Common myeloid progenitor, CD34-positive (primary cell): ENCODE data around the gene TMEM37.

Experiments
- CTCF ChIA-PET: fragments of 350-600 bp; sonication (Branson Sonifier 250); formaldehyde crosslinking; loops from one replicate; lab custom pipeline; 2021; ENCODE audit warnings: antibody characterized with exemption; lab: Charles Lee
- POLR2A ChIA-PET: fragments of 350-600 bp; sonication (Branson Sonifier 250); formaldehyde crosslinking; loops from one replicate; lab custom pipeline; 2021; ENCODE audit warnings: antibody characterized with exemption; lab: Charles Lee
- DNase-seq, 3 donors: peaks; one replicate each; pipeline versions ENCODE4 v3.0.0 to v3.0.0-alpha.2; 2013
- H3K27ac ChIP-seq, 2 experiments: 1 replicate in 1 of 2; 2 replicates in 1 of 2; pipeline ENCODE4 v1.7.0; 2013; ENCODE audit warnings: inconsistent platforms in 2 of 2, low read length in 2 of 2, mild to moderate bottlenecking in 2 of 2, low read depth in 1 of 2, moderate library complexity in 1 of 2; ENCODE audit not compliant: severe bottlenecking in 2 of 2, insufficient read depth in 1 of 2, poor library complexity in 1 of 2
- H3K27me3 ChIP-seq, 5 experiments: replicated peaks in 2 of 5; 1 replicate in 3 of 5; 2 replicates in 2 of 5; pipeline versions ENCODE4 v1.6.1 to v1.7.0; 2013; ENCODE audit warnings: low read length in 4 of 5, mild to moderate bottlenecking in 2 of 5, moderate library complexity in 2 of 5, inconsistent platforms in 1 of 5; ENCODE audit not compliant: insufficient read depth in 5 of 5, control insufficient read depth in 4 of 5
- H3K36me3 ChIP-seq, 4 experiments: 1 replicate in 2 of 4; 2 replicates in 2 of 4; pipeline versions ENCODE4 v1.6.1 to v1.7.0; 2013; ENCODE audit warnings: low read length in 3 of 4, control low read depth in 1 of 4, mild to moderate bottlenecking in 1 of 4; ENCODE audit not compliant: control insufficient read depth in 4 of 4, insufficient read depth in 4 of 4
- H3K4me1 ChIP-seq, 4 experiments: 1 replicate in 3 of 4; 2 replicates in 1 of 4; pipeline versions ENCODE4 v1.6.1 to v1.7.1; 2013; ENCODE audit warnings: low read length in 3 of 4, mild to moderate bottlenecking in 3 of 4, control low read depth in 1 of 4, inconsistent platforms in 1 of 4, moderate library complexity in 1 of 4; ENCODE audit not compliant: control insufficient read depth in 4 of 4, insufficient read depth in 4 of 4; ENCODE audit errors: control extremely low read depth in 1 of 4
- H3K4me3 ChIP-seq, 7 experiments: 1 replicate in 4 of 7; 2 replicates in 3 of 7; pipeline versions ENCODE4 v1.5.1 to v1.7.0; 2013; ENCODE audit warnings: mild to moderate bottlenecking in 7 of 7, low read length in 6 of 7, moderate library complexity in 6 of 7, inconsistent platforms in 2 of 7, low read depth in 2 of 7, control low read depth in 1 of 7; ENCODE audit not compliant: insufficient read depth in 4 of 7, control insufficient read depth in 1 of 7; ENCODE audit errors: extremely low read depth in 1 of 7
- H3K9me3 ChIP-seq, 5 experiments: 1 replicate in 4 of 5; 2 replicates in 1 of 5; pipeline versions ENCODE4 v1.6.1 to v1.7.1; 2013; ENCODE audit warnings: low read length in 4 of 5, mild to moderate bottlenecking in 2 of 5, inconsistent platforms in 1 of 5, low read depth in 1 of 5, moderate library complexity in 1 of 5; ENCODE audit not compliant: control insufficient read depth in 4 of 5, insufficient read depth in 2 of 5; ENCODE audit errors: control extremely low read depth in 1 of 5
- WGBS: methylation state at CpG from one replicate; pipeline ENCODE4 v1.1.5; 2013; ENCODE audit not compliant: insufficient coverage; 5-methylcytosine and 5-hydroxymethylcytosine counted together

TMEM37 gene

GRCh38 chr2:119474371-119475224, 42.9 kb downstream of the TMEM37 start:
- no peaks in the 10 kb centered on the region for H3K36me3 ChIP-seq
- ChIA-PET CTCF (interaction anchor here (1.0 to 3.0 kb wide), 5 partner anchors 12 to 65 kb away, joined by 3 to 25 read pairs (median 5); no protein-coding TSS in a partner anchor), POLR2A (no interaction called here)
- H3K27me3 ChIP-seq: peaks cover 0 to 2% (median 0%) of the 10 kb centered on the region in 5 experiments
- 96% methylated on average over 12 of the region's 17 CpGs for WGBS
- H3K4me3 ChIP-seq: no peak overlapping the region
- no peak overlapping the region for H3K27ac ChIP-seq
- DNase-seq: no peak
- peaks cover 0 to 3% (median under 1%) of the 10 kb centered on the region in 4 experiments for H3K4me1 ChIP-seq
- H3K9me3 ChIP-seq: no peaks in the 10 kb centered on the region

- ChIA-PET POLR2A (no interaction called here), CTCF (interaction anchor here (1.0 to 3.0 kb wide), 8 partner anchors 10 to 72 kb away, joined by 3 to 25 read pairs (median 12); no protein-coding TSS in a partner anchor)
- DNase-seq: no peak
- peaks cover 0 to 2% (median 0%) of the 10 kb centered on the region in 5 experiments for H3K27me3 ChIP-seq
- H3K4me3 ChIP-seq: no peak overlapping the region
- WGBS: 100% methylated on average over 8 of the region's 9 CpGs
- H3K27ac ChIP-seq: no peak overlapping the region
- no peaks in the 10 kb centered on the region for H3K36me3 ChIP-seq
- peaks cover 0 to 3% (median under 1%) of the 10 kb centered on the region in 4 experiments for H3K4me1 ChIP-seq
- no peaks in the 10 kb centered on the region for H3K9me3 ChIP-seq
Measured at GRCh38 chr2:119475225-119475856, 43.7 kb downstream of the TMEM37 start.

GRCh38 chr2:119475857-119476244, 44.2 kb downstream of the TMEM37 start:
- WGBS: 85% methylated on average over 4 of the region's 6 CpGs
- H3K27me3 ChIP-seq: peaks cover 0 to 2% (median 0%) of the 10 kb centered on the region in 5 experiments
- POLR2A ChIA-PET: no interaction called here

GRCh38 chr2:119476301-119477112, 44.9 kb downstream of the TMEM37 start:
- Histone ChIP-seq H3K4me3 (no peak overlapping the region), H3K4me1 (peaks cover 0 to 3% (median under 1%) of the 10 kb centered on the region in 4 experiments), H3K27me3 (peaks cover 0 to 2% (median 0%) of the 10 kb centered on the region in 5 experiments), H3K9me3 (no peaks in the 10 kb centered on the region), H3K27ac (no peak overlapping the region), H3K36me3 (no peaks in the 10 kb centered on the region)
- ChIA-PET POLR2A (no interaction called here), CTCF (interaction anchor here (0.7 to 3.0 kb wide), 18 partner anchors 8 to 595 kb away, joined by 3 to 25 read pairs (median 5); no protein-coding TSS in a partner anchor)
- peak; percentile 28 to 54 (median 47) for DNase-seq
- WGBS: 33% methylated on average over 20 of the region's 20 CpGs

More at GRCh38 chr2:119475857-119476244, 44.2 kb downstream of the TMEM37 start:
- Histone ChIP-seq H3K36me3 (no peaks in the 10 kb centered on the region), H3K27ac (no peak overlapping the region), H3K4me1 (peaks cover 0 to 3% (median under 1%) of the 10 kb centered on the region in 4 experiments), H3K4me3 (no peak overlapping the region), H3K9me3 (no peaks in the 10 kb centered on the region)
- CTCF ChIA-PET: interaction anchor here (1.0 to 3.0 kb wide), 14 partner anchors 11 to 594 kb away, joined by 3 to 25 read pairs (median 5); no protein-coding TSS in a partner anchor
- no peak for DNase-seq

GRCh38 chr2:119477113-119477505, 45.5 kb downstream of the TMEM37 start:
- Histone ChIP-seq H3K4me1 (peaks cover 0 to 3% (median under 1%) of the 10 kb centered on the region in 4 experiments), H3K9me3 (no peaks in the 10 kb centered on the region), H3K27ac (no peak overlapping the region), H3K4me3 (no peak overlapping the region), H3K27me3 (peaks cover 0 to 2% (median 0%) of the 10 kb centered on the region in 5 experiments), H3K36me3 (no peaks in the 10 kb centered on the region)
- 83% methylated on average over 6 of the region's 9 CpGs for WGBS
- ChIA-PET CTCF (interaction anchor here (0.7 to 3.0 kb wide), 16 partner anchors 9 to 596 kb away, joined by 3 to 25 read pairs (median 5); no protein-coding TSS in a partner anchor), POLR2A (no interaction called here)
- DNase-seq: no peak

- ChIA-PET POLR2A (no interaction called here), CTCF (interaction anchor here (0.8 to 2.1 kb wide), 4 partner anchors 8 to 72 kb away, joined by 3 to 8 read pairs (median 8); no protein-coding TSS in a partner anchor)
- H3K27me3 ChIP-seq: peaks cover 0 to 2% (median 0%) of the 10 kb centered on the region in 5 experiments
- no peaks in the 10 kb centered on the region for H3K36me3 ChIP-seq
- H3K9me3 ChIP-seq: no peaks in the 10 kb centered on the region
- peaks cover 0 to 3% (median under 1%) of the 10 kb centered on the region in 4 experiments for H3K4me1 ChIP-seq
- no peak overlapping the region for H3K4me3 ChIP-seq
- no peak for DNase-seq
- 93% methylated on average over 10 of the region's 12 CpGs for WGBS
- no peak overlapping the region for H3K27ac ChIP-seq
Measured at GRCh38 chr2:119478188-119478977, 46.7 kb downstream of the TMEM37 start.
